HG03457 (cell line): Measurements from ENCODE around the gene ARRDC1.
"Not testable (repeated sequence)": the region's sequence is repeated elsewhere in the genome, so short reads cannot be mapped to it uniquely, and the experiment has no call there.

Experiments used
- ATAC-seq: cut with Tn5 transposase; IDR thresholded peaks from one replicate; pipeline ENCODE4 v1.9.1; 2021; ENCODE audit warnings: moderate number of reproducible peaks; ENCODE audit not compliant: unreplicated experiment

Gene ARRDC1, protein sequence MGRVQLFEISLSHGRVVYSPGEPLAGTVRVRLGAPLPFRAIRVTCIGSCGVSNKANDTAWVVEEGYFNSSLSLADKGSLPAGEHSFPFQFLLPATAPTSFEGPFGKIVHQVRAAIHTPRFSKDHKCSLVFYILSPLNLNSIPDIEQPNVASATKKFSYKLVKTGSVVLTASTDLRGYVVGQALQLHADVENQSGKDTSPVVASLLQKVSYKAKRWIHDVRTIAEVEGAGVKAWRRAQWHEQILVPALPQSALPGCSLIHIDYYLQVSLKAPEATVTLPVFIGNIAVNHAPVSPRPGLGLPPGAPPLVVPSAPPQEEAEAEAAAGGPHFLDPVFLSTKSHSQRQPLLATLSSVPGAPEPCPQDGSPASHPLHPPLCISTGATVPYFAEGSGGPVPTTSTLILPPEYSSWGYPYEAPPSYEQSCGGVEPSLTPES

GRCh38 chr9:137605121-137606004 is at the start of gene ARRDC1:
TSS of gene ARRDC1 (plus strand) at chr9:137605686. CDS start at chr9:137605718, 32 bp downstream.
- peak; percentile 63 for ATAC-seq

DNA sequence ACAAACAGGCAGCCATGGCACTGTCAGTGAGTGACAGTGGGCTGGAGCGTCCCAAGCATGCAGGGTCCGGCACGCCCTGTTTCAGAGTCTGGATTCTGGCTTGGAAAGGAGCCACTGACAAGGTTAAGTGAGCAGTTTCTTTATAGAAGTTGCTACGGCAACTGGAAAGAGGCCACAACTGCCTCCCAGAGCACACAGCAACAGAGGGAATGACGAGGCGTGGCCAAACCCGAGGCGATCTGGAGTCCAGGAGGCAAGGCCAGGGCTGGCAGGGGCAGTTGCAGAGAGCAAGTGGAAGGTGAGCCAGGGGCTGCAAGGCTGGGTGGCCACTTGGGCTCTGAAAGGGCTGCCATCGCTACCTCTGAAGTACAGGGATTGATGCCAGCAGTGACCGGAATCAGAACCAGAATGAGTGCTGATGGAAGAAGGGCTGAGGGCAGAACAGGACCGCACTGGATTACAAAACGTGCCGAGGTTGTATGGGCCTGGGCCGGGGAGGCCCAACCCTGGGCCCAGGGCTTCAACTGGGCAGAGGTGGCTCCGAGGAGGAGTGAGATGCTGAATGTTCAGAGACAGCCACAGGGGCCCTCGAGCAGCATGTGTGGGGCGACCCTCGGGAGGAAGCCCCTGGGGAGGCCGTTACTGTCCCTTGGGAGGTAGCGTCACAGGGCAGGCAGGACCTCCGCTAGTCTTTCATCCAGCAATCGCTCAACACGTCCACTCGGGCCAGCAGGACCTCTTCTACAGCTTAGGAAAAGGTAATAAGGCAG is 49.2 kb upstream of the ARRDC1 start:
- no peak for ATAC-seq

GRCh38 chr9:137558127-137558526 is 47.4 kb upstream of the ARRDC1 start:
- ATAC-seq = no peak

GRCh38 chr9:137564134-137564533 is 41.4 kb upstream of the ARRDC1 start:
- no peak for ATAC-seq

- no peak for ATAC-seq
Observed at GRCh38 chr9:137564817-137565411, 40.6 kb upstream of the ARRDC1 start.

- not testable (repeated sequence) for ATAC-seq
Observed at GRCh38 chr9:137568445-137568844, 37.0 kb upstream of the ARRDC1 start.

DNA sequence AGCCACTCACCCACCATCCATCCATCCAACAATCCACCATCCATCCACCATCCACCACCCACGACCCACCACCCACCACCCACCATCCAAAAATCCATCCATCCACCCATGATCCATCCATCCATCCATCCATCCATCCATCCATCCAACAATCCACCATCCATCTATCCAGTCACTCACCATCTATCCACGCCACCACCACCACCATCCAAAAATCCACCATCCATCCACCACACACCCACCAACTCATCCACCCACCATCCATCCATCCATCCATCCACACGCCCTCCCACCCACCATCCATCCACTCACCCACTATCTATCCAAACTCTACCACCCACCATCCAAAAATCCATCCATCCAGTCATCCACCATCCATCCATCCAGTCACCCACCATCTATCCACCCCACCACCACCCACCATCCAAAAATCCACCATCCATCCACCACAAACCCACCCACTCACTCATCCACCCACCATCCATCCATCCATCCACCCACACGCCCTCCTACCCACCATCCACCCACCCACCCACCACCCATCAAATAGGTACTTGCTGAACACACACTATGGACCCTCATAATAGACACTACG is 35.8 kb upstream of the ARRDC1 start:
- no peak for ATAC-seq

DNA sequence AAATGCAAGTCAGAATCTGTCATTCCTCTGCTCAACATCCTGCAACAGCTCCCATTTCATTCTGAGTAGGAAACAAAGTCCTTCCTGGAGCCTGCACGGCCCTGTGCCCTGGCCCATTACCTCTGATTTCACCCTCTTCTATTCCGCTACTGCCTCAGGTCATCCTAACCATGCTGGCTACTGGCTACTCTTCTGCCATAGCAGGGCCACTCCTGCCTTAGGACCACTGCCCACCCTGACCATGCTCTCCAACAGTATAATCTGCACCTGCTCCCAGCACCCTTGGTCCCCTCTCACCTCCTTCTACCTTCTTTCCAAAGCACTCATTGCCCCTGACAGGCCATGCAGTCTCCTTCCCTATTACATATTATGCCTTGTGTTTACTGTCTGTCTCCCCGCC is 34.9 kb upstream of the ARRDC1 start:
- ATAC-seq = no peak

DNA sequence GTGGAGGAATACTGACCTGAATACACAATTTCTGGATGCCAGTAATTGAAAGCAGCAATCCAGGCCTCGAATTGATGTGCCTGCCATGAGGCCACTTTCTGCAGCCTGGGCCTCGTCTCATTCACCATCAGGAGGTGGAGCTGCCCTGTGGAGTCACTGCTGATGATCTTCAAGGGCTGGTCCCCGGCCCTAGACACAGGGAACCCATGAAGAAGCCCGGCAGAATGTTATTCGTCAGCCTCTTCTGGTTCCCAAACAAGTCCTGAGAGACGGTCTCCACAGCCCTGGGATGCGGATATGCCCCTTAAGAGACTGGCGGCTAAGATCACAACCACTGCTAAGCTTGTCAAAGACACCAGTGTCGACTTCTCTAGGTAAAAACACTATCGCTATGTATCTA is 31.3 kb upstream of the ARRDC1 start:
- ATAC-seq = no peak

DNA sequence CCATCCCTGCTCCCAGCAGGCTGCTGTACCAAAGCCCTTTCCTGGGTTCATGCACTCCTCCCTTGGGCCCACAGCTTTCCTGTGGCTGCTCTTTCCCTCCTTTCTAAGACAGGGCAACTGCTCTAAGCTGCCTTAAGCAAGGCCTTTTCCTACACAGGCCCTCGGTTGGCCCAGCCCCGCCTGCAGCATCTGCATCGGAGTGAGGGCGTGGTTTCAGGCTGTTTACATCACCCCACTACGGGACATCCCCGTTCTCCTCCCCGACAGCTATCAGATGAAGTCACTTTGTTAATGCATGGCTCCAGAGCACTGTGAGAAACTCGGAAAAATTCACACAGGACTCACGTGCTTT is 30.1 kb upstream of the ARRDC1 start:
- no peak for ATAC-seq

- no peak for ATAC-seq
Observed at GRCh38 chr9:137575716-137576411, 29.6 kb upstream of the ARRDC1 start.

GRCh38 chr9:137578518-137579258 is 26.8 kb upstream of the ARRDC1 start, which contains the start of gene DPH7:
TSS of gene DPH7 (minus strand) at chr9:137578925. CDS start at chr9:137578777, 148 bp downstream.
- ATAC-seq = peak; percentile 62

DNA sequence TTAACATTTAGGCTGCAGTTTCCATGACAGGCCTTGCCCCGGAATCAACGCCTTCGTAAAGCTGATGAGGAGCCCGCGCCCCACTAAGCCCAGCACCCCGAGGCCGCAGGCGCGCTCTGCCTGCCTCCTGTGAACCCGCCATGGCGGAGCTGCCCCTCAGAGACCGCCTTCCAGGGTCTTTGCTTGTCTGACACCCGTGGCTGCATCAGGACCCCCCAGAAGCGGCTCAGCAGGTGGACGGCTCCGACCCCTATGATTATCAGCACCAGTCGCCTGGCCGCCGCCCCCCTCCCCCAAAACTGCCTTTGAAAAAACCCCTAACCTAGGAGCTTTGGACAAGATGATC is 26.3 kb upstream of the ARRDC1 start:
- no peak for ATAC-seq

DNA sequence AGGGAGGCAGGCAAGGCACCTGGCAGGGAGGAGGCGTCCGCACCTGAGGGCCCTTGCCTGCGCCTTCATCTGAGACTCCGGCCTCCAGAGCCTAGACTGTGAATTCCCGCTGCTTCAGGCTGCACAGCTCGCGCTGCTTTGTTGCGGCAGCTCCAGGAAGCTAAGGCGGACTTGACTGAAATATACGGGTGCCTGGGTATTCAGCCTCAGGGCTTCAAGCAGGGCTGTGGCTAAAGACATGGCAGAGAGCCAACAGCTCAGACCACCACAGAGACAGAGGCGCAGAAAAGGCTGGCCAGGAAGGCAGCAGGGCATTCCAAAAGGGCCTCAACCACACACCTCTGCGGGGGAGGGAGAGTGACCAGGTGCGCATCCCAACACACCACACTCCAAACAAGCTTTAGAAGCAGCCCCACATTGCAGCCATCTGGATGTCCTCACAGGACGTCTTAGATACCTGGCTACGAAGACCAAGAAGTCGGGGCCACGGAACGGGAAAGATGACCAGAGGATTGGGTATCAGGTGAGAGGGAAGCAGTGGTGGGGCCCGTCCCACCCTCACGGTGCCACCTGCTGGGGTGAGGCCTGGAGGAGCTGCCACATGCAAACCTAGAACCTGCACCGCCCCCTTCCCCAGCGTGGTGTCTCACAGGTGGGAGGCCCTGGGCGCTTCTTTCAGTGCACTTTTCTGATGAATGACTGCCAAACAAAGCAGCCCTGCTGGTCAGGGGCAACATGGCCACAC is 25.1 kb upstream of the ARRDC1 start:
- no peak for ATAC-seq

DNA sequence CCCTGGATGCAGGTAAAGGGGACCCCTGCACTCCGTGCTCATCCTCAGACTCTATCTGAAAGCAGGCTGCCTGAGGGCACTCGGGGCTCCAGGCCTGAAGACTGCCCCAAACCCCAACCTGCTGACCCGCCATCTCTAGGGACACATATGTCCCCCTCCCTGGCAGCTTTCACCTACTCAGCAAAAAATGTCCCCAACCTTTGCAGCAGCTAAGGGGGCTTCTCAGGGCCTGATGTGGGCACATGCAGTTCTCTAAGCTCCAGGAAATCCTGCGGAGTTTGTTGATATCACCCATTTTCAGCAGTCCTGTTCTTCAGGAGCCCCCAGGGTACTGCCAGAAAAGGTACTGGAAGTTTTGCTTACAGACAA is 24.5 kb upstream of the ARRDC1 start:
- no peak for ATAC-seq

DNA sequence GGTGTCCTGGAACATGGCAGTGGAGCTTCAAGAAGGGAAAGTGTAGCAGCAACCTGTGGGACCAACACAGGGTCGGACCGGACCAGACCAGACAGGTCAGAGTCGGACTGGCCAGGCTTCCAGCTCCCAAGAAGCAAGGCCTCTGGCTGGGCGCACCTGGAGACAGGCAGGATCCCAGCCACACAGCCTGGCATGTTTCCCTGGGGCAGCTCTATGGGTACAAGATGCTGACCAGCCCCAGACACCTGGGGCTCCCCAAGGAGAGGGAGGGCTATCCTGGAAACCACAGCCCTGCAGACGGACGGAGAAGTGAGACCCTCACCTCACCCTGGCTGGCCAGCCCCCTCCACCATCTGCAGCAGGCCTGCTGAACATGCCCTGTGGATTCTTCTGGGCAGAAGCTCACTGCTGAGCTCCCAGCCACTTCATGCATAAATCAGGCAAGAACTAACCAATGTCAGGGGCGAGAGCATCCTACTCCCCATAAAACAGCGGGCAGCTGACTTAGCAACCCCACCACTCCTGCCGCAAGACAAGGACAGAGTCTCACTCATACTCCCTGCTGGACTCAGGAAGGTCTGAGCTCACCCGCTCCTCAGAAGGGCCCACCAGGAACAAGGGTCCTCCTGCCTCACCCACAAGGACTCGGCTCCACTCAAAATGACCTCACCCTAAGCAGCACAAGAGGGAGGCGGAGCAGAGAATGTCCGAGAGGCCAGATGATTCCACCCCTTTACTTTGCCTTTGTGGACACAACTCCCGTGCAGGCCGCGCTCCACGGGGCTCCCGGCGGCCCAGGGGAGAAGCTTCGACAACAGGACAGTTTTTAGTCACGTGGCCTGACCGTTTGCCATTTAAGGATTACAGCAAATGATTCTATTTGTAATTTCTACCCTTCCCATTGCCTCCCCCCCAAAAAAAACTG is 23.9 kb upstream of the ARRDC1 start:
- ATAC-seq = no peak

GRCh38 chr9:137582286-137582860 is 23.1 kb upstream of the ARRDC1 start:
- no peak for ATAC-seq
